ENCODE measurements around the gene NXN. TPM values are rescaled to one million over a fixed set of nuclear protein-coding genes. Genes with fewer than 3 reads are reported as not detected.
A peak's percentile ranks its signal among the peaks of the same experiment; 100 is the strongest.
"Not testable (repeated sequence)": the region's sequence is repeated elsewhere in the genome, so short reads cannot be mapped to it uniquely, and the experiment has no call there.

The NXN gene
- total and polyA plus RNA-seq, 5 donors, result 11.6 to 21.8 (median 15.2) TPM

GRCh38 chr17:881778-882177 lies 97.8 kb downstream of the NXN start:
- no peak for DNase-seq
- no peak overlapping the region for H3K27ac ChIP-seq (ENCODE audit: low read length)
- no peaks in the 10 kb centered on the region for H3K27me3 ChIP-seq (ENCODE audit: control insufficient read depth, insufficient read depth)
- no peak for ATAC-seq
- H3K9me3 ChIP-seq (ENCODE audit: control insufficient read depth, low read length), result no peaks in the 10 kb centered on the region
- WGBS, result 78% methylated on average over 6 of the region's 6 CpGs
- intact Hi-C loops (cut with DNase I), result loop anchor here in 2 of 4 donors (2.0 to 5.0 kb wide), 2 partner anchors 96 to 99 kb away; partner anchors contain the start of gene NXN (in 1 of the 2)
- no peak overlapping the region for H3K4me3 ChIP-seq (ENCODE audit: low read length)
- H3K4me1 ChIP-seq (ENCODE audit: control insufficient read depth, insufficient read depth, low read length), result peaks cover 18% of the 10 kb centered on the region

- intact Hi-C loops (cut with DNase I), result loop anchor here in 2 of 4 donors (2.0 to 5.0 kb wide), 2 partner anchors 97 to 100 kb away; partner anchors contain the start of gene NXN (in 1 of the 2)
- Histone ChIP-seq H3K27ac (ENCODE audit: low read length) (peak overlapping the region; percentile 86), H3K4me3 (ENCODE audit: low read length) (no peak overlapping the region), H3K4me1 (ENCODE audit: control insufficient read depth, insufficient read depth, low read length) (peaks cover 18% of the 10 kb centered on the region), H3K9me3 (ENCODE audit: control insufficient read depth, low read length) (no peaks in the 10 kb centered on the region), H3K27me3 (ENCODE audit: control insufficient read depth, insufficient read depth) (no peaks in the 10 kb centered on the region)
- ATAC-seq (peak; percentile 47 to 79), DNase-seq (peak in 2 of 3 donors; percentile 40 to 66)
- 37% methylated on average over 15 of the region's 15 CpGs for WGBS
Measured at GRCh38 chr17:880443-881269, 98.9 kb downstream of the NXN start.

DNA sequence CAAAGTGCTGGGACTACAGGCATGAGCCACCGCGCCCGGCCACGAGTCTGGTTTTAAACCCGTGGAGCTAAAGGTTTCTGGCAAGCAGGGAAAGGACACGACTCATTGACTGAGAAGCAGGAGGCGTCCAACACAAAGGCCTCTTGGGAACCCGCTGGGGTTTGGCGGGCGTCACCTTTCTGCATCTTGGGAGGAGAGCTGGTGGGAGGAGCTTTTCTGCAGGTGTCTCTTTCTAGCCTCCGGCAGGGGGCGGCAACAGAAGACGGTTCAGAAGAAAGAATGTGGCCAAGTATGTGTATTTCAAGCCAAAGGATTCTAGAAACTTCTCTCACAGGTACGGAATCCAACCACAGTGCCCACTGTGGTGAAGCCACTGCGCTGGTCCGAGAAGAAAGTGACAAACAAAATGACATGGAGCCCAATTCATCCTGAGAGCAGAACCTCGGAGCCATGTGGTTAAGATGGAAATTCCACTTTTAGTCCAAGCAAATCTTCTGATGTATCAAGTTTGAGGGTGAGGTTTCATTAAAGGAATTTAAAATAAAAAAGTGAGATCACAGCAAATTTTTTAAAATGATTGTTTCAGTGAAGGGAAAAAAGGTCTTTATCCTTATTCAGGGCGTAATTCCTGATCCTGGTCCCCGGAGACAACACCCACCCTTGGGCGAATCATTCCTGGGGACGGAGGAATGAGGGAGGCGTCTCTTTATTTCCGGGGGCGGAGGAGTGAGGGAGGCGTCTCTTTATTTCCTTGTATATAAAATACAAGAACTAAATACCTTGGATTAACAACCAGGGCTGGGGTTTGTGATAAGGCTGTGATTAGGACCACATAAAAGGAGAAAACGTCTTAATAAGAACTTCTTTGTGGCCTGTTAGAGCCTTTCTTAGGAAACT lies 99.8 kb downstream of the NXN start:
- H3K4me1 ChIP-seq (ENCODE audit: control insufficient read depth, insufficient read depth, low read length), result peaks cover 18% of the 10 kb centered on the region
- H3K27ac ChIP-seq (ENCODE audit: low read length), result peak overlapping the region; percentile 34
- intact Hi-C loops (cut with DNase I), result loop anchor here in 3 of 4 donors (2.0 to 5.0 kb wide), 2 partner anchors 98 to 101 kb away; partner anchors contain the start of gene NXN (in 2 of the 3)
- WGBS, result 22% methylated on average over 26 of the region's 26 CpGs
- no peaks in the 10 kb centered on the region for H3K27me3 ChIP-seq (ENCODE audit: control insufficient read depth, insufficient read depth)
- H3K9me3 ChIP-seq (ENCODE audit: control insufficient read depth, low read length), result no peaks in the 10 kb centered on the region
- peak; percentile 84 to 92 (median 90) for DNase-seq
- ATAC-seq, result peak; percentile 63 to 76
- H3K4me3 ChIP-seq (ENCODE audit: low read length), result no peak overlapping the region

DNA sequence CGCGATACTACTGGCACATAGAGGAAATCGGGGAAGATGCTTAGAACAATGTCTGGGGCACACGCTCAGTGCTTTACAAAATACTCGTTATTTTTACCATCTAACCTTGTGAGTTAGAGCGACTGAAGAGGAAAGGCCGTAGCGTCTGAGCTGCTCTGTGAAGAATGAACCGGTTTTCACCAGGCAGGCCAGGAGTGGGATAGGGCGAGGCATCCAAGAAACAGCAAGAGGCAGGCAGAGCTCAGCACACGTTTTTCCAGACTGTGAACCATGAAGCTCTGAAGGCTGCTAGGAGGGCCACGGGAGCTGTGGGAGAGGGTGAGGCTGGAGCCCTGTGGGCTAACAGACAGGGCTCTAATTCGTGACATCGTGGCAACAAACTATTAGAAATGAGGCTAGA lies 101.9 kb downstream of the NXN start:
- no peak for ATAC-seq
- 91% methylated on average over 14 of the region's 14 CpGs for WGBS

GRCh38 chr17:876272-876671 lies 103.3 kb downstream of the NXN start:
- 86% methylated on average over 12 of the region's 12 CpGs for WGBS
- no peak for DNase-seq
- intact Hi-C loops (cut with DNase I), result loop anchor here in 1 of 4 donors (5.0 kb wide), 1 partner anchor 101 kb away; the partner anchor contains the start of gene NXN
- ATAC-seq, result no peak
- Histone ChIP-seq H3K4me1 (ENCODE audit: control insufficient read depth, insufficient read depth, low read length) (peaks cover 10% of the 10 kb centered on the region), H3K4me3 (ENCODE audit: low read length) (no peak overlapping the region), H3K9me3 (ENCODE audit: control insufficient read depth, low read length) (no peaks in the 10 kb centered on the region), H3K27ac (ENCODE audit: low read length) (no peak overlapping the region), H3K27me3 (ENCODE audit: control insufficient read depth, insufficient read depth) (no peaks in the 10 kb centered on the region)

More for the DNA sequence above, 101.9 kb downstream of the NXN start:
- no peaks in the 10 kb centered on the region for H3K27me3 ChIP-seq (ENCODE audit: control insufficient read depth, insufficient read depth)
- peaks cover 14% of the 10 kb centered on the region for H3K4me1 ChIP-seq (ENCODE audit: control insufficient read depth, insufficient read depth, low read length)
- H3K9me3 ChIP-seq (ENCODE audit: control insufficient read depth, low read length), result no peaks in the 10 kb centered on the region
- no peak overlapping the region for H3K27ac ChIP-seq (ENCODE audit: low read length)
- no peak overlapping the region for H3K4me3 ChIP-seq (ENCODE audit: low read length)
- no peak for DNase-seq
- intact Hi-C loops (cut with DNase I), result loop anchor here in 1 of 4 donors (5.0 kb wide), 1 partner anchor 100 kb away; the partner anchor contains the start of gene NXN

- 96% methylated on average over 2 of the region's 2 CpGs for WGBS
- intact Hi-C loops (cut with DNase I); H3K27me3 ChIP-seq (ENCODE audit: control insufficient read depth, insufficient read depth); DNase-seq; H3K27ac ChIP-seq (ENCODE audit: low read length); ATAC-seq; H3K4me3 ChIP-seq (ENCODE audit: low read length); H3K9me3 ChIP-seq (ENCODE audit: control insufficient read depth, low read length); H3K4me1 ChIP-seq (ENCODE audit: control insufficient read depth, insufficient read depth, low read length): not testable (repeated sequence)
Measured at GRCh38 chr17:874590-874989, 105.0 kb downstream of the NXN start.

GRCh38 chr17:872855-873254 lies 106.7 kb downstream of the NXN start:
- H3K4me1 ChIP-seq (ENCODE audit: control insufficient read depth, insufficient read depth, low read length), result peaks cover 3% of the 10 kb centered on the region
- DNase-seq (no peak), ATAC-seq (no peak)
- H3K27me3 ChIP-seq (ENCODE audit: control insufficient read depth, insufficient read depth), result no peaks in the 10 kb centered on the region
- no peak overlapping the region for H3K27ac ChIP-seq (ENCODE audit: low read length)
- intact Hi-C loops (cut with DNase I), result no loop called here
- no peaks in the 10 kb centered on the region for H3K9me3 ChIP-seq (ENCODE audit: control insufficient read depth, low read length)
- no peak overlapping the region for H3K4me3 ChIP-seq (ENCODE audit: low read length)
- WGBS, result 91% methylated on average over 5 of the region's 5 CpGs

DNA sequence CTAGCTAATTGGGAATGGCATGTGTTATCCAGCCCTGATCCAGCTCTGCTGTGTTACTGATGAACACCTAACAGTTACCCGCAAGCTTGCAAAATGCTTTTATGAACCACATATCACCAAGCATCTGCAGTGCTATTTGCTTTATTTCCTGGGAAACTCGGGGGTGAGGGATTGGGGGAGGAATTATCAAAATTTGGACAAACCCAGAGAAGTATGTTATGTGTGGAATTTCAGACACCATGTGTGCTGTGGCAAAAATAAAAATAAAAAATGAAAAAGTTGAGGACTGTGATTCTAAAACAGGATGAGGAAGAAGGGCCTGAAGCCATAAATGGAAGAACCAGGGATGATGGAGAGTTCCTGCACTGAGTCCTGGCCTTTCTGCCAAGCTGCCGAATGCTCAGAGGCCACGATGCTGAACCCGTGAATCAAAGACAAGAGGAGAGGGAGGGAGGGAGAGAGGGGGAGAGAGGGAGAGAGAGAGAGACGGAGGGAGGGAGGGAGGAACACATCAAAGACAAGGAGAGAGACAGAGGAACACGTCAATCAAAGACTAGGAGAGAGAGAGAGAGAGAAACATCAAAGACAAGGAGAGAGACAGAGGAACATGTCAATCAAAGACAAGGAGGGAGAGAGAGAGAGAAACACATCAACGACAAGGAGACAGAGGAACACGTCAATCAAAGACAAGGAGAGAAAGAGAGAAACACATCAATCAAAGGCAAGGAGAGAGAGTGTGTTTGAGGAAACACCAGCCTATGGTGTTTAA lies 107.6 kb downstream of the NXN start:
- ATAC-seq, result no peak
- intact Hi-C loops (cut with DNase I), result no loop called here
- H3K27ac ChIP-seq (ENCODE audit: low read length), result no peak overlapping the region
- H3K4me3 ChIP-seq (ENCODE audit: low read length), result no peak overlapping the region
- H3K9me3 ChIP-seq (ENCODE audit: control insufficient read depth, low read length), result no peaks in the 10 kb centered on the region
- H3K4me1 ChIP-seq (ENCODE audit: control insufficient read depth, insufficient read depth, low read length), result peaks cover 3% of the 10 kb centered on the region
- WGBS, result 76% methylated on average over 9 of the region's 9 CpGs
- no peak for DNase-seq
- H3K27me3 ChIP-seq (ENCODE audit: control insufficient read depth, insufficient read depth), result no peaks in the 10 kb centered on the region

DNA sequence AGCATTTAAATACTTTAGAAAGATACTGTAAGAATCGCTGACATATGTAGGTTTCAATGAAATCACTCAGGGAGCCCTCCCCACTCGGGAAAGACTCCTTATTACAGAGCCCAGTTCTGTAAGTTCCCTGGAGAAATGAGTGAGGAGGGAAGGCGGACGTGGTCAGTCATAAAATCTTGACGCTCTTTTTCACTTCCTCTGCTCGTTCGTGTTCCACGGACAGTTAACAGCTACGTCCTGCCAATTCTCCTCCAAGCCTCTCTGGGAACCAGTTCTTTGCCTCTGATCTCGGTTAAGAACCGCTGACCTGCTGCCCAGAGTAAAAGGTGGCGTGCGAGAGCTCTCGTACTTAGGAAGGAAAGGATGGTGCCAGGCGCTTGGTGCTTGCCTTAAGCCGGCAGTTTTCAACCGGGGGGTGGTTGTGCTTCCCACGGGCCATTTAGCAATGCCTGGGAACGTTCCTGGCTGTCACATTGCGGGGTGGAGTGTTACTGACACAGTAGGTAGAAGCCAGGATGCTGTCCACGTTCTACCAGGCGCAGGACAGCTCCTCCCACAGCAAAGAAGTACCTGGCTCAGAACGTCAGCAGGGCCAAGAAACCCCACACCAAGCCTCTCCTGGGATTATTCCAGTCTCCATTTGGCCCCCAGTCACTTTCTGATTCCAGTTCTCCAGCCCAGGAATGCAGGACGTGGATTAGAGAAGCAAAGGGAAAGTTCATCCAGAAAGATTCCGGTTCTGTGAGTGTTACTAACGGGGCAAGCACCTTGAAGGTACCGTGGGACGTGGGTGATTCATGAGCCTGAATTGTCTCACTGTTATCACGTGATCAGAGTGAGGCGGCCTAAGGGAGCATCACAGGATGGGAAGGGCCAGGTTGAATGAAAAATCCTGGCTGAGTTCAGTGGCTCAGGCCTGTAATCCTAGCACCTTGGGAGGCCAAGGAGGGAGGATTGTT lies 109.7 kb downstream of the NXN start:
- intact Hi-C loops (cut with DNase I), result no loop called here
- H3K27ac ChIP-seq (ENCODE audit: low read length), result peak overlapping the region; percentile 70
- WGBS, result 37% methylated on average over 30 of the region's 30 CpGs
- no peaks in the 10 kb centered on the region for H3K27me3 ChIP-seq (ENCODE audit: control insufficient read depth, insufficient read depth)
- DNase-seq (peak; percentile 65 to 80 (median 66)), ATAC-seq (peak; percentile 78 to 79)
- no peak overlapping the region for H3K4me3 ChIP-seq (ENCODE audit: low read length)
- H3K4me1 ChIP-seq (ENCODE audit: control insufficient read depth, insufficient read depth, low read length), result peaks cover 3% of the 10 kb centered on the region
- no peaks in the 10 kb centered on the region for H3K9me3 ChIP-seq (ENCODE audit: control insufficient read depth, low read length)

All from right cardiac atrium (tissue), 5 donors.